HG03280 (cell line): Measurements from ENCODE around the gene UBE3D.

Source experiments
- ATAC-seq: cut with Tn5 transposase; IDR thresholded peaks from one replicate; pipeline ENCODE4 v1.9.1; 2021; ENCODE audit warnings: mild to moderate bottlenecking, moderate library complexity; ENCODE audit not compliant: unreplicated experiment

The UBE3D gene

GRCh38 chr6:83065511-83066192 is at the start of gene UBE3D:
UBE3D (minus strand) TSS chr6:83065841; CDS start chr6:83065718, 123 bp downstream.
- ATAC-seq: peak; percentile 63

- no peak for ATAC-seq
Observed at GRCh38 chr6:83114164-83114563, 48.5 kb upstream of the UBE3D start.

- no peak for ATAC-seq
Observed at GRCh38 chr6:83113258-83113657, 47.6 kb upstream of the UBE3D start.

GRCh38 chr6:83108378-83108777 is 42.7 kb upstream of the UBE3D start:
- no peak for ATAC-seq

GRCh38 chr6:83098589-83098988 is 32.9 kb upstream of the UBE3D start:
- no peak for ATAC-seq

GRCh38 chr6:83097675-83098074 is 32.0 kb upstream of the UBE3D start:
- no peak for ATAC-seq

- ATAC-seq: no peak
Observed at GRCh38 chr6:83097204-83097603, 31.6 kb upstream of the UBE3D start.

GRCh38 chr6:83096791-83097190 is 31.1 kb upstream of the UBE3D start:
- ATAC-seq: no peak

- no peak for ATAC-seq
Observed at GRCh38 chr6:83092756-83093399, 27.2 kb upstream of the UBE3D start.

GRCh38 chr6:83086751-83087150 is 21.1 kb upstream of the UBE3D start:
- peak; percentile 99 for ATAC-seq

- no peak for ATAC-seq
Observed at GRCh38 chr6:83083476-83083875, 17.8 kb upstream of the UBE3D start.

- no peak for ATAC-seq
Observed at GRCh38 chr6:83073615-83074014, 8.0 kb upstream of the UBE3D start.

- no peak for ATAC-seq
Observed at GRCh38 chr6:83072726-83073125, 7.1 kb upstream of the UBE3D start.

- ATAC-seq: no peak
Observed at GRCh38 chr6:83071707-83072106, 6.1 kb upstream of the UBE3D start.

GRCh38 chr6:83071023-83071422 is 5.4 kb upstream of the UBE3D start:
- ATAC-seq: peak; percentile 44

- ATAC-seq: no peak
Observed at GRCh38 chr6:83069633-83070032, 4.0 kb upstream of the UBE3D start.

- no peak for ATAC-seq
Observed at GRCh38 chr6:83068616-83069015, 3.0 kb upstream of the UBE3D start.

GRCh38 chr6:83067448-83068439 is 2.1 kb upstream of the UBE3D start, which contains the start of gene DOP1A:
DOP1A (plus strand) TSS chr6:83067671; CDS start chr6:83096978, 29,307 bp downstream.
- peak; percentile 84 for ATAC-seq

GRCh38 chr6:83062225-83062624 is 3.4 kb downstream of the UBE3D start:
- no peak for ATAC-seq

- ATAC-seq: no peak
Observed at GRCh38 chr6:83061190-83061589, 4.5 kb downstream of the UBE3D start.

- peak; percentile 94 for ATAC-seq
Observed at GRCh38 chr6:83057705-83058321, 7.8 kb downstream of the UBE3D start.
